OCI-M1 (cell line): ENCODE data around the gene NDUFA7.
"Not testable (repeated sequence)": the region's sequence is repeated elsewhere in the genome, so short reads cannot be mapped to it uniquely, and the experiment has no call there.

Source experiments
- DNase-seq: peaks from one replicate; lab custom pipeline; 2025; lab: John Stamatoyannopoulos, UW

NDUFA7 gene

DNA sequence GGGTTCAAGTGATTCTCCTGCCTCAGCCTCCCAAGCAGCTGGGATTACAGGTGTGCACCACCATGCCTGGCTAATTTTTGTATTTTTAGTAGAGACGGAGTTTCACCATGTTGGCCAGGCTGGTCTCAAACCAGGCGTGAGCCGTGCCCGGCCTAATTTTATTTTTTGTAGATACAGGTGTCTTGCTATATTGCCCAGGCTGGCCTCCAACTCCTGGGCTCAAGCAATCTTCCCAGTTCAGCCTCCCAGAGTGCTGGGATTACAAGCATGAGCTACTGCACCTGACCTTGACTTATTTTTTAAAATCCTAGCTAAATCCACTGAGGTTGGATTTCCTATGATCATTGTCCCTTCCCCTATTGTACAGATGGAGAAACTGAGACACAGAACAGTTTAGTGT lies 20.3 kb upstream of the NDUFA7 start:
- not testable (repeated sequence) for DNase-seq

DNA sequence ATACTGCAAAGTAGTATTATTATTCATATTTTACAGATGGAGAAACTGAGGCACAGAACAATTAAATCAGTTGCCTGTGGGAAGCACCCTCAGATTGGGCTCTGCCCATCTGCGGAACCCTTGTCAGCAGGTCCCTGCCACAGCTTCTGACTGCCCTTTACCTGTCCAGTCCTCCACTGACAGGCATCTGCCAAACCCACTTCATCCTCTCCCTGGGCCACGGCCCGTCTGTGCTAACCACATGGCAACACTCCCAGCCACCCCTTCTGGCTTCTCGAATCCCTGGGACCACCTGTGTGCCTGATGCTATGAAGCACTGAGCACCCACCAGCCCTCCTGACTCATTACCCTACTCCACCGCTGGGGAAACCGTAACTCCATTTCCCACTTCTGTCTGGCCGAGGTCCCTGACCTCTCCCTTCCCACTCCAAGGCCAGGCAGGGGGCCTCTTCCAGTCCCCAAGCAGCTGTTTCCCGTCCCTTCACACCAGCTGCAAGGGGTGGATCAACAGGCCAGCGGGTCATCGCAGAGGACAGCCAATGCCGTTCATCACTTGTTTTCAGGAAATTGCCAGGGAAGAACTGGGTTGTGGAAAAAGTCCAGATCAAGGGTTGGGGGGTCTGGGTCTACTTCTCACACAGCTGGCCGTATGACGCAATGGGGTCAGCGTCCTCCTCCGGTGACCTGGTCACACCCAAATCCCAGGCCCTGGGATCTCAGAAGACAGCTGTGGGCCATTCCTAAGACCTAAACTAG lies 19.3 kb upstream of the NDUFA7 start:
- DNase-seq = no peak

DNA sequence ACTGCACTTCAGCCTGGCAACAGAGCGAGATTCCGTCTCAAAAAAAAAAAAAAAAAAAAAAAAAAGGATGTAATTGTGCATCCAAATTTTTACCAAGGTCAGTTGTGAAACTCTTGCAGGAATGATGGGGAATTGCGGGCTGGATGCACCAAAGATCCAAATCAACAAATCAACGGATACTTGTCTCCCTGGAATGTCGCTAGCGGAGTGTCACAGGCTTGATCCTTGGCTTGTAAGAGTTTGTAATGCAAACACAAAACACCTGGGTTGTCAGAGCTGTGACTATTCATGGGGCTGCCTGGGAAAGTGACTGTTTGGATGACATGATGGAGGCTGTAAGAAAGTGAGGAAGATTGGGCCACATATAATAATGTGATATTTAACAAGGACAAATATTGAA lies 17.7 kb upstream of the NDUFA7 start:
- DNase-seq = no peak

DNA sequence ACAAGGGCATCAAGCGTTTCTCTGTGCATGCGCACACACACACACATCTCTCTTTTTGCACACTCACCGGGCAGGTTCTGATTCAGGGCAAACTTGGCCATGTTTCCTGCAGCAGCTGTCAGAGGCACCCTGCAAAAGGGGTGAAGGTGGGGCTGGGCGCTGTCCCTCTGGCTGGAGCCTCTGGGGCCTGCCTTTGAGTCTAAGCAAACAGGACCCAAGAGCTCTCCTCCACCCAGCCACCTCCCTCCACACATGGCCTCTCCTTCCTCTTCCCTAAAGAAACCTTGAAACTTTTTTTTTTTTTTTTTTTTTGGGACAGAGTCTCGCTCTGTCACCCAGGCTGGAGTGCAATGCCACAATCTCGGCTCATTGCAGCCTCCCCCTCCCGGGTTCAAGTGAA lies 16.6 kb upstream of the NDUFA7 start:
- DNase-seq = no peak

DNA sequence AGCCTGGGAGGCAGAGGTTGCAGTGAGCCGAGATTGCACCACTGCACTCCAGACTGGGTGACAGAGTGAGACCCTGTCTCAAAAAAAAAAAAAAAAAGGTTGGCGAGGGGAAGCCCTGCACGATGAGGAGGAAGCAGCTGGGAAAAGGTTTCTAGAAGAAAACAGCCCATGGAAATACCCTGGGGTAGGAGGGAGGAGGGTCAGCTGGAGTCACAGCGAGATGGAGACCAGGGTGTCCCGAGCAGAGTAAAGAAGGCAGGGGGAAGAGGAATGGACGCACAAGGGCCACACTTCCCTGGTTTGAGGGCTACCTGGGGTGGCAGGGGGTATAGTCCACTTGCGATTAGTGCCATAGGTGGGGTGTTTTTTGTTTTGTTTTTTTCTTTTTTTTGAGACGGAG lies 15.5 kb upstream of the NDUFA7 start:
- DNase-seq = no peak

DNA sequence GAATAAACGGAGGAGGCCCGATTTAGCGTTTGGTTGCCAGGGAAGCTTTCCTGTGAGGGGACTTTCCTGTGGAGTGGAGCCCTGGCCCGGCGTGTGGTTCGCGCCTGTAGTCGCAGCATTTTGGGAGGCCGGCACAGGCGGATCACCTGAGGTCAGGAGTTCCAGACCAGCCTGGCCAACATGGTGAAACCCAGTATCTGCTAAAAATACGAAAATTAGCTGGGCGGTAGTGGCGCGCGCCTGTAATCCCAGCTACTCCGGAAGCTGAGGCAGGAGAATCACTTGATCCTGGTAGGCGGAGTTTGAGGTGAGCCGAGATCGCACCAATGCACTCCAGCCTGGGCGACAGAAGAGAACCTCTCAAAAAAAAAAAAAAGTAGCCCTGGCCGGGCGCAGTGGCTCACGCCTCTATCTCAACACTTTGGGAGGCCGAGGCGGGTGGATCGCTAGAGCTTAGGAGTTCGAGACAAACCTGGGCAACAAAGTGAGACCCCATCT lies 14.9 kb upstream of the NDUFA7 start:
- DNase-seq = no peak

DNA sequence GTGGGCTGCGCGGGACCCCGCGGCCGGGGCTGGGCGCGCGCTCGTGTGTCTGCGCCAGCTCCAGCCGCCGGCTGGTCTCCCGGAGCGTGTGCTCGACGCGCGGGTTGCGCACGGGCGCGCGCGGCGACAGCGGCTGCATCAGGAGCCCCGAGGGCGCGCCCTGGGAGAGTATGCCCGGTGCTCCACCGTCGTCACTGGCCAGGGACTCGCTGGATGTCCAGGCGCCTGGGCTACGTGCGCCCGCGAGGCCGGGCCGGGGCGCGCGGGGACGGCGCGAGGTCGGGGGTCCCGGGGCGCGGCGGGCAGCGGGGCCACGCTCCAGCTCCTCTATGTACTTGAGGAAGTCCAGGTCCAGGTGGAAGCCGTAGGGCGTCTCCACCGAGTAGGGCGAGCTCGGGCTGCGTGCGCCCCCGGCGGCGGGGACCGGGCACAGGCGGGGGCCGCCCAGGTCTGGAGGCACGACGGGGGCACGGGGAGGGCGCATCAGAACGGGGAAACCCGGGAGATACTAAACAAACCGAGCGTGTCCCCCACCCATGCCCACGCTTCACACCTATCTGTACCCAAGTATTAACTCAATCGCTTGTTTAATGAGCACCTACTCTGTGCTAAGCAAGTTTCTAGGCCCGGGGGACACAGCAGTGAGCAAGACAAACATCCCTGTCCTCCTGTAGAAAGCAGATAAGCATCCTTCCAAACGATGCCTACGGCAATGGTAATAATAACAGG lies 14.3 kb upstream of the NDUFA7 start:
- DNase-seq = no peak

DNA sequence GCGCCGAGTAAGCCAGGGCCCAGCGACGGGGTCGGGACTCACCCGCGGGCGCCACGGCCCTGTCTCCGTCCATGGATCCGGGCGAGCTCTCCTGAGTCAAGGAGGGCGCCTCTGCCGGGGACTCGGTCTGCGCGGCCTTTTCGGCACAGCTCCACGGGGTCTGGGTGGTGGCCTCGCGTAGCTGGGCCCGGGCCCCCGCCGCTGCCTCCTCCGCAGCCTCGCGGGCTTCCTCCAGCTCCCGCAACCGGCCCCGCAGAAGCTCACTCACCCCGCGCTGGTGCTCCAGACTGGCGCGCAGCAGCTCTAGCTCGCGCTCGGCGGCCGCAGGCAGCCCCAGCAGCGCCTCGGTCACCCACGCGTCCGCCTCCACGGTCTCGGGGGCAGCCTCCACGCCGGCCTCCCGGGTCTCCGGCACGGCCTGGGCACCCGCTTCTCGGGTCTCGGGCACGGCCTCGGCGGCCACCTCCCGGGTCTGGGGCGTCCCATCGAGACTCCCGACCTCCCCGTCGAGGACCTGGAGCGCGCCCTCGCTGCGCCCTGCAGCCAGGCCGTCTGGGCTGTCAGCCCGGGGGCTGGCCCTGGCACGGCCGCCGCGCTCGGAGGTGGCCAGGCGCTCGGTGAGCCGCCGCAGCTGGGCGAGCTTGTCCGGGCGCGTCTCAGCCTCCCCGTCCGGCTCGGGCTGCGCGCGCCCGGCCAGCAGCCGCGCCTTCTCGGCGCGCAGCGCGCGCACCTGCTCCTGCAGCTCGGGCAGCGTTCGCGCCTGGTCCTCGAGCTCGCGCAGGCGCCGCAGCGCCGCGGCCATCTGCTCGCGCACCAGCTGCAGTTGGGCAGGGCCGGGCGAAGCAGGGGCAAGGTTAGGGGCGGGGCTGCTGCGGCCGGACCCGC lies 13.5 kb upstream of the NDUFA7 start:
- DNase-seq = no peak

DNA sequence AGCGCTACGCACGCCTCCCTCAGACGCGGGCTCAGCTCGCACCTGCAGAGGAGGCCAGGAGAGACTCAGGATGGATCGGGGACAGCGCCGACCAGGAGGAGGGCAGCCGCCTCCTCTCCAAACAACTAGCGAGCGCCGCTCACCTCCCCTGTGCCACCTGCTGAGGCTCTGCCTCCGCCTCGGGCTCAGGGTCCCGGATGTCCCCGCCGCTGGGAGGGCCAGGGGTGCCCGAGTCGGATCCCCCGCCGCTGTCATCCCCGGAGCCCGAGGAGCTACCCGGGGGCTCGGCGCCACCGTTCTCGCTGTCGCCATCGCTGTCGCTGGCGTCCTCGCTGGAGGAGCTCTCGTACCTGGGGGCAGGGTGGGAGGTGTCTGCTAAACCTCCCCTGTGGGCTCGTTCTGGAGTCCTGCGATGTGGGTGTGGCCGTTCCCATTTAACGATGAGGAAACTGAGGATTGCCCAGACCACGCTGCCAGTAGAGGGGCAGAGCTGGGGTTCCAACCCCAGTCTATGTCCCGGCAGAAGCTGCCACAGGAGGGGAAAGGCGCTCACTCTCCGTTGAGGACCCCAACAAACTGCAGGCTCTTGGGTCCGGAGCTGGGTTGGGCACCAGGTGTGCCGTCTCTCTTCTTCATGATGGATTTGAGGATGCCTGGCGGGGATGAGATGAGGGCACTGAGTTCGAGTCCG lies 12.7 kb upstream of the NDUFA7 start:
- DNase-seq = no peak

DNA sequence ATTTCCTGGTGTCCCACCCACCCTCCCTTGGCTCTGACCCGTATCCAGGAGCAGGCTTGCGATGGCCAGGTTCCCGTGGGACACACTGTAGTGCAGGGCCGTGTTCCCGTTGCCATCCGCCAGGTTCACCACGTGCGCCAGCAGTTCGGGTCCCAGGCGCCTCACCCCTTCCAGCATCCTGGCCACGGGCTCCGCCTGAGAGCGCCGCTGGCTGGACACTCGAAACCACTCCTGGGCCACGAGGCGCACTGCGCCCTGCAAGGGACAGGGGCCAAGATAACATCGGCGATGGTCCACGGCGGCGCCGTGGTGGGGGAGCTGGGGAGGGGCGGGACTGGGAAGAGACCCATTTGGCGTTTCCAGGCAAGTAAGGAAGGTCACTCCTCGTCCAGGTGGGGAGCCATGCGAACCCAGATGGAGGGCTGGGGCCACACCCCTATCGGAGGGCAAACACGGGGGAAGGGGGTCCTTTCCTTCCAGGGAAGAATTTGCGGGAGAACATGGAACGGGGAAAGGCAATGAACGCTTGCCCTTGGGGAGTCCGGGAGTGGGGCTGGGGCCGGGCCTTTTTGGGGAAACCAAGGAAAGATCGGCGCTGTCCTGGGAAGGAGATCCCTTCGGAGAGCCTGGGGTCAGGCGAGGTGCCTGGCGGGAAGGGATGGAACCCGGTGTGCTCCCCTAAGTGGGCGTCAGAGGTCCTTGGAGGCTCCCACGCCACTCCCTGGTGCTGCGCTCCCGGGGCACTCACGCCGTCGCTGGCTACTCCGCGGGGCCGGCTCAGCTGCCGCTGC lies 12.0 kb upstream of the NDUFA7 start:
- DNase-seq = no peak

DNA sequence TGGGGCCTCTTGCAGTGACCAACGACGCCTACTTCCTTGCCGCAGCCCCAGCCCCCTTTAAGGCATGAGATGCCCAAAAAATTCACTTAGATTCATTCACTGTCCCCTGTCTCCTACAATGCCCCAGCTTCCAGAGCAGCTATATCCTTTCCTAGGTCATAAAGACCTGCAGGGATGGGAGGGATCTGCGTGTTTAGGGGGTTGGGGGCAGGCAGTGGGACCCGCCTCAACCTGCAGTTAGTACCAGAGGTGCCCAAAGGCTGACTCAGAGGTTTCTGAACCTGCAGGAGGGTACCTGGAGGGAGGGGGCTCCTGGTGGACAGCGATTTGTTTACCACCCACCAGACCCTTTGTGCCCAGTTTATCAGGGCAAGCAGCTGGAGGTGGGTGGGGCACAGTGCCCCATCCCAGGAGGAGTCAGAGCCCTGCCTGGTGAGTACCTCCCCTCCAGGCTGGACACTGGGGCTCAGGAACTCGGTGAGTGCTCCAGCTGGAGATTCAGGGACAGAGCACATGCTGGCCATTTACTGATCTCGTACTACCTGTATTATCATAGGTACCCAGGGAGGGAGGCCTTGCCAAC lies 10.2 kb upstream of the NDUFA7 start:
- no peak for DNase-seq

DNA sequence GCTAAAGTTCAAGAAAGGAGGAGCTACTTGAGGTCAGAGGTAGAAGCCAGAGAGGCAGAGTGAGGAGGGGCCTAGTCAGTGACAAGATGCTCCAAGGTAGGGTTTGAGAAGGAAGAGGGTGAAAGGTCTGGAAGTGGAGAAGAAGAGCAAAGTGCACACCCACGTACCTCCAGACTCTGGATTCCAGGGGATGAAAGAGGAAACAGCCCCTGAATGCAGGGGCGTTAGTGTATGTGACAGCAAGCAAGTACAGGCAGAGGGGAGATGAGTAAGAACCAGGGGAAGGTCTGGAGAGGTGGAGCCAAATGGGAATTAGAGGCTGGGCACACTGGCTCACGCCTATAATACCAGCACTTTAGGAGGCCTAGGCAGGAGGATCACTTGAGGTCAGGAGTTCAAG lies 8.8 kb upstream of the NDUFA7 start:
- DNase-seq = no peak

DNA sequence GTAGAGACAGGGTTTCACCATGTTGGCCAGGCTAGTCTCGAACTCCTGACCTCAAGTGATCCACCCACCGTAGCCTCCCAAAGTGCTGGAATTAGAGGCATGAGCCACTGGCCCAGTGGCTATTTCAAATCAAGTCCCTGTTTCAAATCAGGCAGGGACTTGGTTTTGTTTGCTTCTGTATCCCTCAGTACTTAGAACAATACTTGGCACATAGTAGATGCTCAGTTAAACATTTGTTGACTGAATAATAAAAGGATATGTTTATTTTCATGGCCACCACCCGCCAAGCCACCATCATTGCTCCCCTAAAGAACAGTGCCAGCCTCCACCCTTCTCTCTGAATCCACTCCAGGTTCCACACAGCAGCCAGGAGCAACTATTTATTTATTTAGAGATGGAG lies 4.3 kb upstream of the NDUFA7 start:
- DNase-seq = no peak

DNA sequence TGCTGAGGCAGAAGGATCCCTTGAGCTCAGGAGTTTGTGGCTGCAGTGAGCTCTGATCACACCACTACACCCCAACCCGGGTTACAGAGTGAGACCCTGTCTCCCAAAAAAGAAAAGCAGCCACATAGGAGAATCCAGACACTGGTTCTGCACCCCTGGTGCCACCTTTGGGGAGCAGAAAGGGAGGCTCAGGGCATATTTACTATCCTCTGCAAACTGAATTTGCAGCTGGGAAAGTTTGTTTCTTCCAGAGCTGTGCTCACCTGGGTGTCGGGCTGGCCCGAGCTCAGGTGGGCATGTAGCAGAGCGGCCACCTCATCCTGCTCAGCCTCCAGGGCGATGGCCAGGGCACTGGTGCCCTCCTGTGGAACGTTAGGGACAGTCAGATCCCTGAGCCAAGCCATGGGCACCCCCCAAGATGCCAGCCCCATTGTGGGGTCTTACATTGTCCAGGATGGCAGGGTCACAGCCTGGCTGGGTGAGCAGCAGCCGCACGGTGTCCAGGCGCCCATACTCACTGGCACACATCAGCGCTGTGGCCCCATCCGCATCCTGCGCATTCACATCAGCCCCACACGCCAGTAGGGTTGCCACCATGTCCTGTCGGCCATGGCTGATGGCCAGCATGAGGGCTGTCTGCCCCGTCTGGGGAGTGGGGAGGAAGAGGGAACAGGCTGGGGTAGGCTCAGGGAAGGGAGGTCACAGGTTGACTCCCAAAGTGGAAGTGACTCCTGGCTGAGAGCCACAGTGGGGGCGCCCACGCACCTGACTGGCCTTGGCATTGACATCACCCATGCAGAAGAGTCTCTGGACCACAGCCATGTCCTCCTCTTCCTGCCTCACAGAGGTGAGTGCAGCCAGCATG lies 3.2 kb upstream of the NDUFA7 start:
- no peak for DNase-seq

DNA sequence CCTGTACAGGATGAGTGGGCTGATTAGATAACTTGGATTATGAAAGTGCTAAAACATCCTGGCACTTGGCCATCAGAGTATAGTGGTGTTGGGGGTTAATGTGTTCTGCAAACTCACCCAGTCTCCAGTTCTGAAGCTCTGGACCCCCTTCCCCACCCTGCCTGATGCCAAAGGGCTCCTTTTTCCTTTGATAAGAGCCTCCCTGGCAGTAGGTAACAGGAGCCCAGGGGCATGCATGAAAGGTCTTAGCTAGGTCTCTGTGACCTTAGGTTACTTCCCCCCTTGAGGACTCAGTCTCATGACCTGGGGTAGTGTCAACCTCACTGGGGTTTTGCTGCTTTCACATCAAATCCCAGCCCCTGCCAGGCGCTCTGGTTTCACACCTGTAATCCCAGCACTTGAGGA lies 2.6 kb upstream of the NDUFA7 start:
- peak; percentile 29 for DNase-seq

DNA sequence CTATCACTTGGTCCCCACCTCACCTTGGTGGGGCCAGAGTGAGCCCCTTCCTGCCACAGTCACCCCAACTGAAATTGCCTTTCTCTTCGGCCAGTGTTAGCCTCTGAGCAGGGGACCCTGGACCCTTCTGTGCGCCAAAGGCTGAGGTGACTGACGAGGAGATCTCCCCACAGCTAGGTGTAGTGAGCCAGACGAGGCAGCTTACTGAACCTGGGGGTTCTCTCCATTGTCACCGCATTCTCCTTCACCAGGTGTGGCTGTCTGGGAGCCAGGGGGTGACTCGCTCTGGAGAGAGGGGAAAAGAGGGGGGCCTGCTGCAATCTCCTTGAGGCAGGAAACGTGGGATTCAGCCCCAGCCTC lies 1.4 kb upstream of the NDUFA7 start:
- DNase-seq = no peak

DNA sequence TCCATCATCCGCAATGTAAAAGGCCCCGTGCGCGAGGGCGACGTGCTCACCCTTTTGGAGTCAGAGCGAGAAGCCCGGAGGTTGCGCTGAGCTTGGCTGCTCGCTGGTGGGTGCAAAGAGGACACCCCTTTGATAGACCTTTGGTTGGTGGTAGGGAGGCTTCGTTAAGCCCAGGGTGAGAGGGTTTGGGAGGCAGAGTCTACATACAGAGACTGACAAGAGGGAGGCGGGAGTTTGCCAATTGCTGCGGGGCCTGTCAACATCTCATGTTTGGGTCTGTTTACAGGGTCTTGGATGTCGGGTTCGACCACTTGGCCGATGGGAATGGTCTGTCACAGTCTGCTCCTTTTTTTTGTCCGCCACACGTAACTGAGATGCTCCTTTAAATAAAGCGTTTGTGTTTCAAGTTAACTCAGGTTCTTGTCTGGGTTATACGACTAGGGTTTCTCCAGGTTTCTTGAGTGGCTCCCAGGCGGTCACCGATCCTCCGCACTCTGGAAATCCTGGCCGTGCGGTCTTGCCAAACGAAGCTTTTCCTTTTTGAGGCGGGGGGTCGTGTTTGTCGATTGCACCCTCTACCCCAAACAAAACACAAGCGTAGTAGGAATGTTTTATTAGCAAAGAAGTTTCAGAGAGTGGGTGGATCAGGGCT lies 937 bp upstream of the NDUFA7 start:
- DNase-seq = peak; percentile 60

DNA sequence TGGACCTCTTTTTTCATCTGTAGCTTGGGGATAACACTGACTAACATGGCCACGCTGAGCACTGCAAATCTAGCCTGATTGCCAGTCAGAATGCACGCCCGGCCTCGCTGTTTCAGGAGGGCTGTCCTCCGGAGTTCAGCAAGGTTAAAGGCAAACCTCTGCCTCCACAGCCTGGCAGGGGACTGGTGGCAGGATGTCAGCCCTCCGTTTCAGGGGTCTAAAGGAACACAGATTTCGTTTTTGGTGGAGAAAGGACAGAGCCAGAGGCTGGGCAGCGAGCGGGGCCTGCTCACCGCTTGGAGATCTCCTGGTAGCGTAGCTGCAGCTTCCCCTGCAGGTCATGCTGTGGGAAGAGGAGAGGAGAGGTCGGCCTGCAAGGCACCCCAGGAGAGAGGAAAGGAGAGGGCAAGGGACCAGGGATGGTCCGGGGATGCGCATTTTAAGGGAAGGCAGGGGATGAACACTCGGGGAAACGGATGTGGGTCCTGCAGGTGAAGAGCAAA lies 560 bp downstream of the NDUFA7 start:
- peak; percentile 63 for DNase-seq
